Fibroblast of lung (primary cell): Measurements from ENCODE around the gene SPX.

Experiments used
- CTCF ChIP-seq, 2 donors: IDR thresholded peaks in 1 of 2; conservative IDR thresholded peaks in 1 of 2; 1 replicate in 1 of 2; 2 replicates in 1 of 2; pipeline ENCODE4 v1.5.1; 2011 to 2012; ENCODE audit warnings: low read length in 2 of 2, control low read depth in 1 of 2, inconsistent platforms in 1 of 2, low read depth in 1 of 2, mild to moderate bottlenecking in 1 of 2
- EZH2 ChIP-seq: IDR thresholded peaks from 2 replicates; pipeline ENCODE4 v1.5.1; 2012; ENCODE audit warnings: low read length, control low read depth, mild to moderate bottlenecking; ENCODE audit errors: missing control alignments

GRCh38 chr12:21507849-21508248 lies 18.2 kb upstream of the SPX start:
- TF ChIP-seq CTCF (conservative IDR thresholded peaks at IDR 0.05 in 1 of 2, IDR thresholded peaks at IDR 0.05 in 1 of 2; ENCODE audit: low read depth in 1 of 2, low read length in 2 of 2): no peak
- TF ChIP-seq EZH2: no peak
